EH (cell line): ENCODE data around the gene CAVIN4.

Experiments
- DNase-seq: peaks from one replicate; pipeline ENCODE4 v3.0.0-alpha.2; 2015; ENCODE audit warnings: low read depth

CAVIN4 gene, protein sequence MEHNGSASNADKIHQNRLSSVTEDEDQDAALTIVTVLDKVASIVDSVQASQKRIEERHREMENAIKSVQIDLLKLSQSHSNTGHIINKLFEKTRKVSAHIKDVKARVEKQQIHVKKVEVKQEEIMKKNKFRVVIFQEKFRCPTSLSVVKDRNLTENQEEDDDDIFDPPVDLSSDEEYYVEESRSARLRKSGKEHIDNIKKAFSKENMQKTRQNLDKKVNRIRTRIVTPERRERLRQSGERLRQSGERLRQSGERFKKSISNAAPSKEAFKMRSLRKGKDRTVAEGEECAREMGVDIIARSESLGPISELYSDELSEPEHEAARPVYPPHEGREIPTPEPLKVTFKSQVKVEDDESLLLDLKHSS

DNA sequence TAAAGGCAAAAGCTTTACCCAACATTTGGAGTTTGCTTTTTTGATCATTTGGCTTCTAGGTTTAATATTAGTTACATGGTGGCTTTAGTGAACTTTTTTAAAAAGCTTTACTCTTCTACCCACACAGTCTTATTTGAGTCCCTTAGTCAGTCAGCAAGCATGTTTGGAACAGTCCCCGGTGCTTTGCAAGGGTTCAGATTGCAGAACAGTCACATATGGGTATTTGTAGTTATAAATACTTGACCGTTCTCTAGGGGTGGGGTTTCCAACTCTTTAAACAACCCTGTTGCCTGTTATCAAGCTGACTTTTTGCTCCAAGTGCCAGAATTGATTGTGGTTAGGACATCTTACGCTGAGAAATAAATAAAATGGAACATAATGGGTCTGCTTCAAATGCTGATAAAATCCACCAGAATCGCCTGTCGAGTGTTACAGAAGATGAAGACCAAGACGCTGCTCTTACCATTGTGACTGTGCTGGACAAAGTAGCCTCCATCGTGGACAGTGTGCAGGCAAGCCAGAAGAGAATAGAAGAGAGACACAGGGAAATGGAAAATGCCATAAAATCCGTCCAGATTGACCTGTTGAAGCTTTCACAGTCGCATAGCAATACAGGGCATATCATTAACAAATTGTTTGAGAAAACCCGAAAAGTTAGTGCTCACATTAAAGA lies at the start of gene CAVIN4:
CAVIN4 (plus strand) TSS at position 304 of the 673 bp plus-strand sequence; CDS start at position 369, 65 bp downstream.
- peak; percentile 71 for DNase-seq

GRCh38 chr9:100534401-100534800 lies 43.5 kb upstream of the CAVIN4 start:
- no peak for DNase-seq

DNA sequence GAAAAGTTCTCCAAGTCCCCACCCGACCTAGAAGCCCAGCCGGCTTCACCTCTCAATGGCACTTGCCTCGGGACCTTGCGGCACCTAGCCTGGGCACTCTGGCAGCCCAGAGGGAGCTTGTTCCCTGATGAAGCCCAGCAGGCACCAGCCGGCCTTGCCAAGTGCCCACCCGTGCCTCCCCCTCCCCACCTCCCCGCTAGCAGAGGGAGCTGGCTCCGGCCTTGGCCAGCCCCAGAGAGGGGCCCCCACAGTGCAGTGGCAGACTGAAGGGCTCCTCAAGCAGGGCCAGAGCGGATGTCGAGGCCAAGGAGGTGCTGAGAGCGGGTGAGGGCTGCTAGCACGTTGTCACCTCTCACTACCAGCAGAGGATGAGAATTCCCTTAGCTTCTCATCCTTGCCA lies 37.6 kb upstream of the CAVIN4 start:
- DNase-seq: no peak

- no peak for DNase-seq
Measured at GRCh38 chr9:100549048-100549447, 28.8 kb upstream of the CAVIN4 start.

GRCh38 chr9:100554935-100555401 lies 22.9 kb upstream of the CAVIN4 start:
- DNase-seq: peak; percentile 11

DNA sequence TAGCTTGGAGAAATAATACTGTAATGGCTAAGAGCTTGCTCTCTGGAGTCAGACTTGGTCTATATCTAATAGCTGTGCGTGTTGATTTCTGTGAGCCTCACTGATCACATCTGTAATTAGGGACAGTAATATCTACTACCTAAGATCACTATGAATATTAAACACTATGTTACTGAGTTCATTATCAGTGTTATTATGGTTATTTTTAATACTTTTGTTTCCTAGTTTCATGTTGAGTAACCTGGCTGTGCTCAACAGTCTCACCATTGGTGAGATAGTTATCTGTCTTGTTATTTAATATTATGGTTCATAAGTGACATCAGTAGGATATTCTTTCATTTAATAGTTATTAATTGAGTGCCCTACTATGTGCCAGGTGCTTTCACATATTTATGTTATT lies 22.4 kb upstream of the CAVIN4 start:
- no peak for DNase-seq

DNA sequence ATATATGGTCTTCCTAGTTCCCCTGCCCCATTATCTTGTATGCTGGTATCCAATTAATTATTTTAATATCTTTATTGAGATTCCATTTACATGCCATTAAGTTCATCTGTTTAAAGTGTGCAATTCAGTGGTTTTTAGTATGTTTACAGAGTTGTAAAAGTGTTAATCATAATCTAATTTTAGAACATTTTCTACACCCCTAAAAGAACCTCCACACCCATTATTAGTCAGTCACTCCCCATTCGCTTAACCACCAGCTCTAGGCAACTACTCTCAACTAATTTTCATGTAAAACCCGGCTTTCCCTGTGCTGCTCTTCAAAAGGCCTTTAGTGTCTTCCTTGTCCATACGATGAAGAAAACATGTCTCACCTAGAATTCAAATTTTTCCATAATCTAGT lies 20.8 kb upstream of the CAVIN4 start:
- DNase-seq: no peak

DNA sequence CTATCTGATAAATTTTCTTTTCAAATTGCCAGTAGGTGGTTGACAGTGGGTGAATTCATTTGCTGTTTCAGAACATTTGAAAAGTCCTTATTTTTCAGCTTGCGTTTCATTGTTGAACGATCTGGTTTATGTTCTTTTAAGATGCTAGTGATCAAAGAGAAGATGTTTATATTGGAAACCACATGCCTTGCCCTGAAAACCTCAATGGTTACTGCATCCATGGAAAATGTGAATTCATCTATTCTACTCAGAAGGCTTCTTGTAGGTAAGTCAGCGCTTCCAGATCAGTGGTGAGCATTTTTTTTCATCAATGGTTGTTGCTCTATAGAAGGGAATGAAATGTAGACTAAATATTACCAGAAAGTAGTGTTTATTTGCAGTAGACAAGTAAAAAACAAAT lies 16.6 kb upstream of the CAVIN4 start:
- no peak for DNase-seq

DNA sequence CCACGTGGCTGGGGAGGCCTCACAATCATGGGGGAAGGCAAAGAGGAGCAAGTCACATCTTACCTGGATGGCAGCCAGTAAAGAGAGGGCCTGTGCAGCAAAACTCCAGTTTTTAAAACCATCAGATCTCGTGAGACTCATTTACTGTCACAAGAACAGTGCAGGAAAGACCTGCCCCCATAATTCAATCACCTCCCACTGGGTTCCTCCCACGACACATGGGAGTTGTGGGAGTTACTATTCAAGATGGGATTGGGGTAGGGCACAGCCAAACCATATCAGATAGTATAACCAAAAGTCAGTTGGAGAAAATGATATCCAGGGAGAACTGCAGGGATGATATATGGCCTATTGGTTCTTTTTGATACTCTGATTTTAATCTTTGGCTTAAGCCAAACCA lies 10.0 kb upstream of the CAVIN4 start:
- no peak for DNase-seq

DNA sequence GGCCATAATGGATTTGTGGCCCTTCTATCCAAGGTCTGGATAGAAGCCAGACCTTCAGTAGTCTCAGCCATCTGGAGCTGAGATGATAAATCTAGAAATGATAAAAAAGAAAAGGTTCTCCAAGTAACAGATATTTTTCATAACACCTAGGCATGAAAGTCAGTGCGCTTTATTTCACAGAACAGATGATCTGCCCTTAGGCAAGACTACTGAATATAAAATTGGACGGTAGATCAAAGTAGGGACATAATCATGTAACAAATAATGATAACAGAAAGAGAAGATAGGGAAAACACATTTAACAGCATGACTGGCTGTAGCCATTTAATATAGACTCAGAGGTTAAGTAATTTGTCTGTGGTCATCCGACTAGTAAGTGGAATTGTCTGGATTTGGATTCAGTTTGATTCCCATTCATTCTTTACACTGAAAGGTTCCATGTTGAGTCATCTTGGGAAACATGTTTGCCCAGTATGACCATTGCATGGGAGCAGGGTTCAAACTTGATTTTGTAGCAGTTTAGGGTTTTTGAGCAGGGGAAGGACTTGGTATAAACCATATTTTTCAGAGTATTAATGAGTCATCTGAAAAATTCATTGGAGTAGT lies 4.1 kb upstream of the CAVIN4 start:
- peak; percentile 15 for DNase-seq

DNA sequence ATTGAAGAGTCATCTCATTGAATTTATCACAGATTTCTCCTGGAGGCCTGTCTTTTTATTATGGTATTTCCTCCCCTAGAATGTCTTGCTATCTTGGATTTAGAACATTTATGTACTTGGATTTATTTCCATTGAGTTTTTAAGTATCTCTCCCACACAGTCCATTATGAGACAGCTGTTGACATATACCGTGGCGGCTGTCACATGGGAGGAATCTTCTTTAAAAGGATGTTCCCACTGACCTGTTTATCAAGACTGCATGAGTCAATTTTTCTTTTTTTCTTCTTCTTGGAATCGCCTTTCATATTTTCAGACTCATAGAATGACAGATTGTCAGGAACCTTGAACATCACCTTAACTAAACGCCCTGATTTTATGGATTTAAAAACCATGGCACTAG lies 2.9 kb upstream of the CAVIN4 start:
- DNase-seq: no peak

GRCh38 chr9:100575765-100576386 lies 2.0 kb upstream of the CAVIN4 start:
- peak; percentile 88 for DNase-seq

GRCh38 chr9:100578610-100579009 lies 731 bp downstream of the CAVIN4 start:
- DNase-seq: no peak

DNA sequence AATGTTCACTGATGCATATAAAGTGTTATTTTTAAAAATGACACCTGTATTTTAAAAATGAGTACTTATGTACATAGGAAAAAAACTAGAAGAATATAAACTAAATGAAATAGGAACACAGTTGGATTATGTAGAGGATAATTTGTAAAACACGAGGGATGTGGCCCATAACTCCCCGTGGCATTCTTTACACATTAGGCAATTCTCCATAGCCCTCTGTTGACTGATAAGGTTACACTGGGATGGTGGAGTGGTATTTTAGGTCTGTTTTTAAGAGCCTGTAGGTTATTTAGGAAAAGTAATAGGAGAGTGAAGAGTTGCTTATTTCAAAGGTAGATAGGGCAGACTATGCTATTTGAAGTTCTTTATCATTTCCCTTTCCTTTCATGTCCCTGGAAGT lies 1.8 kb downstream of the CAVIN4 start:
- peak; percentile 32 for DNase-seq

DNA sequence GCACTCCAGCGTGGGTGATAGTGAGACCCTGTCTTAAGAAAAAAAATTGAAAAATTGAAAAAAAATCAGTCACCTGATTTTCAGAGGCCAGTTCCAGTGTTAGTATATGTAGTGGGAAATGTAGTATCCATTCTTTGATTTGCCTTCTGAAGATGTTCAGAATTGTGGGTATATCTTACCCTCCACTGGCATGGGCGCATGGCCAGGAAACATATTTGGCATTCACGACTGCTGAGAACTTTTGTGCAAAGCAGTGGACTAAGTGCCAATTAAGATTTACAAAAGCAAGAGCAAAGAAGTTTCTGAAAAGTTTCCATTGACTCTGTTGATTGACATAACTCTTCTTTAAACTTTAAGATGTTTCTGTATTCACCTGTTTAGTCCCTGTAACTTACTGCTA lies 2.4 kb downstream of the CAVIN4 start:
- no peak for DNase-seq

GRCh38 chr9:100581081-100581480 lies 3.2 kb downstream of the CAVIN4 start:
- no peak for DNase-seq

- no peak for DNase-seq
Measured at GRCh38 chr9:100581661-100582060, 3.8 kb downstream of the CAVIN4 start.

- DNase-seq: no peak
Measured at GRCh38 chr9:100583014-100583802, 5.3 kb downstream of the CAVIN4 start.

DNA sequence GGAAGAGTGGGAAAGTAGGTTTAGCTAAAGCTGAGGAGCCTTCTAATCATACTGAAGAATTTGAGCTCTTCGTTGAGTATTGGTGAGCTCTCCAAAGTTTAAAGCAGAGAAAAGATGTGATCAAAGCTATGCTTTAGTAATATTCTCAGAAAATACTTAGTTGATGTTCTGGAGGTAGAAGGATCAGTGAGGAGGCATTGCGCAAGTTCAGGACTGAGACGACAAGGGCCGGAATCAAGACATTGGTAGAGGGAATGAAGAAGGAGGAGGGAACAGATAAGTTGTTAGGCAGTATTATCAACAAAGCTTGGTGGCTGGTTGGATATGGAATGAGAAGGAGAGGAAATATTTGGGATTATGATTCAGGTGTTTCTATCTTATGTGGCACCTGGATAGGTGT lies 7.1 kb downstream of the CAVIN4 start:
- no peak for DNase-seq

GRCh38 chr9:100586093-100586492 lies 8.2 kb downstream of the CAVIN4 start:
- no peak for DNase-seq

GRCh38 chr9:100587375-100587774 lies 9.5 kb downstream of the CAVIN4 start:
- peak; percentile 50 for DNase-seq

DNA sequence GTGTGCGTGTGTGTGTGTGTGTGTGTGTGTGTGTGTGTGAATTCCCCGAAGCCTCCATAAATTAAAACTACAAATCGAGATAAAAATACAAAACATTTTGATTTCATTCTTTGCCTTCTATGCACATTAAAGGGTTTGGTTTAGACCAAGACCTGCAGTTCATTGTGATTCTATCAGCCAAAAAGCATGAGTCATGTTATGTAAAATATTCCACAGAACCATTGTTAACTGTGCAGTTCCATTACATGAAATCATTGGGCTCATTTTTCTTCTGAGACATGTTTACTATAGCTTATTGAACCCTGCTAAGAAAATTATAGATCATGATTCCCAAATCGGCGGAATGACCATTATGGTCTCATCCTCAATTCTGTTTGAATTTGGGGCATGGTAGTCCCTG lies 11.7 kb downstream of the CAVIN4 start:
- peak; percentile 65 for DNase-seq
